ENCODE measurements around the gene CNOT4.

DNA sequence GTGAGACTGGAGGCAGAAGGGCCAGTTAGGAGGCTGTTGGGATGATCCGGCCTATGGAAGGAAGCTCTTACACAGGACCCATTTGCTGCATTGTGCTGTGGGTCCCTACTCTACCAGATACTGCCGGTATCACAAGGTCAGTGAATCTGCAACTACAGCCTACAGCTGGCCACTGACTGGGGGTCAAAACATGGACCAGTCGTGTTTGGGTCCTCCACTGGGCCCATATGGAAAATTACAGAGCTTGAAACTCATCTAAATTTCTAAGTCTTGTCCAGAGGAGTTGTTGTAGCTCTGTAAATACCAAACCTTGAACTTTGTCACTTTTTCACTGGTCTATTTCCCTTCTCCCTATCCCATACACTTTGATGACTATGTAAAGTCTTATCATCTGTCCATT lies 42.2 kb upstream of the CNOT4 start:
- TF ChIP-seq, protein P1, sequence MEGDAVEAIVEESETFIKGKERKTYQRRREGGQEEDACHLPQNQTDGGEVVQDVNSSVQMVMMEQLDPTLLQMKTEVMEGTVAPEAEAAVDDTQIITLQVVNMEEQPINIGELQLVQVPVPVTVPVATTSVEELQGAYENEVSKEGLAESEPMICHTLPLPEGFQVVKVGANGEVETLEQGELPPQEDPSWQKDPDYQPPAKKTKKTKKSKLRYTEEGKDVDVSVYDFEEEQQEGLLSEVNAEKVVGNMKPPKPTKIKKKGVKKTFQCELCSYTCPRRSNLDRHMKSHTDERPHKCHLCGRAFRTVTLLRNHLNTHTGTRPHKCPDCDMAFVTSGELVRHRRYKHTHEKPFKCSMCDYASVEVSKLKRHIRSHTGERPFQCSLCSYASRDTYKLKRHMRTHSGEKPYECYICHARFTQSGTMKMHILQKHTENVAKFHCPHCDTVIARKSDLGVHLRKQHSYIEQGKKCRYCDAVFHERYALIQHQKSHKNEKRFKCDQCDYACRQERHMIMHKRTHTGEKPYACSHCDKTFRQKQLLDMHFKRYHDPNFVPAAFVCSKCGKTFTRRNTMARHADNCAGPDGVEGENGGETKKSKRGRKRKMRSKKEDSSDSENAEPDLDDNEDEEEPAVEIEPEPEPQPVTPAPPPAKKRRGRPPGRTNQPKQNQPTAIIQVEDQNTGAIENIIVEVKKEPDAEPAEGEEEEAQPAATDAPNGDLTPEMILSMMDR (IDR thresholded peaks at IDR 0.05): no peak
- TF ChIP-seq POLR2A (IDR thresholded peaks at IDR 0.05) (no peak), POLR2AphosphoS5 (IDR thresholded peaks at IDR 0.05) (no peak)

Measured in stomach (tissue), 4 donors.